Liver (tissue), 9 donors: ENCODE results near the gene ARID5B. TPM values are rescaled to one million over a fixed set of nuclear protein-coding genes. Genes with fewer than 3 reads are reported as not detected.

Source experiments
- DNase-seq: peaks from one replicate; pipeline ENCODE4 v3.0.0-alpha.2; 2017; ENCODE audit warnings: low spot score
- H3K27ac ChIP-seq, 2 donors: one replicate each; pipeline ENCODE4 v1.7.0; 2013; ENCODE audit warnings: inconsistent platforms in 2 of 2, low read length in 2 of 2, control low read depth in 1 of 2, low read depth in 1 of 2, mild to moderate bottlenecking in 1 of 2
- H3K27me3 ChIP-seq, 4 donors: one replicate each; pipeline versions ENCODE4 v1.6.1 to v1.7.0; 2013; ENCODE audit warnings: low read length in 3 of 4, inconsistent platforms in 1 of 4, mild to moderate bottlenecking in 1 of 4, moderate library complexity in 1 of 4; ENCODE audit not compliant: control insufficient read depth in 4 of 4, insufficient read depth in 4 of 4
- H3K36me3 ChIP-seq, 4 donors: one replicate each; pipeline versions ENCODE4 v1.6.1 to v1.7.0; 2013; ENCODE audit warnings: low read length in 3 of 4, mild to moderate bottlenecking in 3 of 4, low read depth in 1 of 4, moderate library complexity in 1 of 4; ENCODE audit not compliant: control insufficient read depth in 4 of 4, insufficient read depth in 3 of 4
- H3K4me1 ChIP-seq, 4 donors: one replicate each; pipeline versions ENCODE4 v1.6.1 to v1.7.0; 2013; ENCODE audit warnings: low read length in 3 of 4, mild to moderate bottlenecking in 3 of 4, moderate library complexity in 1 of 4; ENCODE audit not compliant: control insufficient read depth in 4 of 4, insufficient read depth in 4 of 4
- H3K4me3 ChIP-seq, 3 donors: one replicate each; pipeline versions ENCODE4 v1.6.1 to v1.7.0; 2013; ENCODE audit warnings: low read length in 3 of 3, control low read depth in 1 of 3, low read depth in 1 of 3, mild to moderate bottlenecking in 1 of 3
- H3K9ac ChIP-seq, 2 donors: one replicate each; pipeline ENCODE4 v1.7.0; 2013; ENCODE audit warnings: low read length in 2 of 2, mild to moderate bottlenecking in 2 of 2, moderate library complexity in 2 of 2, control low read depth in 1 of 2, low read depth in 1 of 2
- H3K9me3 ChIP-seq, 4 donors: one replicate each; pipeline versions ENCODE4 v1.6.1 to v1.7.0; 2013; ENCODE audit warnings: low read length in 3 of 4; ENCODE audit not compliant: control insufficient read depth in 4 of 4
- ATF3 ChIP-seq: IDR thresholded peaks from 2 replicates; pipeline ENCODE4 v1.6.1; 2016; ENCODE audit warnings: antibody characterized with exemption
- CTCF ChIP-seq: fragments of 150-350 bp; IDR thresholded peaks from 2 replicates; pipeline ENCODE4 v1.5.1; 2017; ENCODE audit warnings: improper control_type of control experiment, low read depth, low read length; ENCODE audit not compliant: missing input control
- EGR1 ChIP-seq, 2 donors: IDR thresholded peaks; 2 replicates each; pipeline ENCODE4 v1.6.1; 2016 to 2018; ENCODE audit warnings: antibody characterized with exemption in 2 of 2, low read depth in 2 of 2
- FOXA1 ChIP-seq: IDR thresholded peaks from 2 replicates; pipeline ENCODE4 v1.6.1; 2016; ENCODE audit warnings: antibody characterized with exemption
- FOXA2 ChIP-seq: IDR thresholded peaks from 2 replicates; pipeline ENCODE4 v1.6.1; 2016; ENCODE audit warnings: antibody characterized with exemption
- GABPA ChIP-seq, 2 donors: IDR thresholded peaks in 1 of 2; conservative IDR thresholded peaks in 1 of 2; 2 replicates each; pipeline ENCODE4 v1.6.1; 2016; ENCODE audit warnings: antibody characterized with exemption in 2 of 2, mild to moderate bottlenecking in 1 of 2, moderate library complexity in 1 of 2
- HNF4A ChIP-seq, 2 donors: conservative IDR thresholded peaks; 2 replicates each; pipeline ENCODE4 v1.6.1; 2016; ENCODE audit warnings: antibody characterized with exemption in 2 of 2, mild to moderate bottlenecking in 2 of 2
- HNF4G ChIP-seq: IDR thresholded peaks from 2 replicates; pipeline ENCODE4 v1.6.1; 2016; ENCODE audit warnings: antibody characterized with exemption
- JUND ChIP-seq, 2 donors: IDR thresholded peaks; 2 replicates each; pipeline ENCODE4 v1.6.1; 2016; ENCODE audit warnings: antibody characterized with exemption in 2 of 2
- MAX ChIP-seq: IDR thresholded peaks from 2 replicates; pipeline ENCODE4 v1.6.1; 2016; ENCODE audit warnings: antibody characterized with exemption
- NR2F2 ChIP-seq: IDR thresholded peaks from 2 replicates; pipeline ENCODE4 v1.6.1; 2016; ENCODE audit warnings: antibody characterized with exemption
- REST ChIP-seq: IDR thresholded peaks from 2 replicates; pipeline ENCODE4 v1.6.1; 2016; ENCODE audit warnings: antibody characterized with exemption, mild to moderate bottlenecking
- SP1 ChIP-seq: IDR thresholded peaks from 2 replicates; pipeline ENCODE4 v1.6.1; 2018; ENCODE audit warnings: antibody characterized with exemption, mild to moderate bottlenecking
- TAF1 ChIP-seq: conservative IDR thresholded peaks from 2 replicates; pipeline ENCODE4 v1.6.1; 2016; ENCODE audit warnings: antibody characterized with exemption, mild to moderate bottlenecking
- ZBTB33 ChIP-seq: IDR thresholded peaks from 2 replicates; pipeline ENCODE4 v1.6.1; 2016; ENCODE audit warnings: antibody characterized with exemption
- WGBS: extraction: QIAGEN DNeasy Blood & Tissue Kit; methylation state at CpG from one replicate; pipeline ENCODE4 v1.1.7; 2013; 5-methylcytosine and 5-hydroxymethylcytosine counted together
- polyA plus RNA-seq, 2 donors: library from polyadenylated mRNA; stranded (reverse) in 1 of 2; unstranded in 1 of 2; fragments of 200-250 nt in 1 of 2; fragments of >200 nt in 1 of 2; fragmentation: Nextera tagmentation in 1 of 2; extraction: Ambion mirVana in 1 of 2; gene quantifications; one replicate each; pipeline versions ENCODE4 v1.2.1 to v1.2.3, GENCODE V29; 2013 to 2015
- total RNA-seq, 2 donors: library from RNA; depleted of rRNA; stranded (reverse); fragments of >200 nt; gene quantifications; one replicate each; pipeline ENCODE4 v1.2.3, GENCODE V29; 2014
- donor health status: healthy.
- donor health status: healthy.
- donor health status: healthy.
- donor health status: healthy.
- donor health status: healthy.

Gene ARID5B
- total and polyA plus RNA-seq, 4 donors: 1.3 to 6.4 (median 5.2) TPM

- TF ChIP-seq EGR1 (IDR thresholded peaks at IDR 0.05; ENCODE audit: low read depth in 2 of 2) (no peak), REST (no peak), FOXA1 (no peak), NR2F2 (no peak), FOXA2 (no peak), CTCF (no peak), HNF4A (conservative IDR thresholded peaks at IDR 0.05) (no peak), HNF4G (no peak), TAF1 (no peak), SP1 (no peak), ATF3 (no peak), ZBTB33 (no peak)
- no peaks in the 10 kb centered on the region for H3K27me3 ChIP-seq
- H3K9me3 ChIP-seq: no peaks in the 10 kb centered on the region
- no peak for DNase-seq
- H3K27ac ChIP-seq: no peak overlapping the region
- no peaks in the 10 kb centered on the region for H3K4me1 ChIP-seq
- no peak overlapping the region for H3K4me3 ChIP-seq
- no peak overlapping the region for H3K9ac ChIP-seq
- no peaks in the 10 kb centered on the region for H3K36me3 ChIP-seq
Measured at GRCh38 chr10:62108759-62109586, 207.5 kb downstream of the ARID5B start.

GRCh38 chr10:62109587-62110293 is 208.2 kb downstream of the ARID5B start:
- WGBS: 97% methylated on average over 1 of the region's 1 CpG
- H3K27me3 ChIP-seq: no peaks in the 10 kb centered on the region
- H3K9me3 ChIP-seq: no peaks in the 10 kb centered on the region
- no peak overlapping the region for H3K9ac ChIP-seq
- H3K27ac ChIP-seq: no peak overlapping the region
- no peaks in the 10 kb centered on the region for H3K36me3 ChIP-seq
- H3K4me1 ChIP-seq: no peaks in the 10 kb centered on the region
- no peak for DNase-seq
- H3K4me3 ChIP-seq: no peak overlapping the region
- no peak for TF ChIP-seq REST
- no peak for TF ChIP-seq HNF4G
- no peak for TF ChIP-seq ZBTB33
- TF ChIP-seq NR2F2: no peak
- TF ChIP-seq EGR1 (IDR thresholded peaks at IDR 0.05; ENCODE audit: low read depth in 2 of 2): no peak
- no peak for TF ChIP-seq JUND (IDR thresholded peaks at IDR 0.05)
- no peak for TF ChIP-seq FOXA2
- no peak for TF ChIP-seq GABPA (IDR thresholded peaks at IDR 0.05 in 1 of 2, conservative IDR thresholded peaks at IDR 0.05 in 1 of 2)
- no peak for TF ChIP-seq SP1
- no peak for TF ChIP-seq MAX
